ENCODE measurements around the gene METTL27. TPM values are rescaled to one million over a fixed set of nuclear protein-coding genes. Genes with fewer than 3 reads are reported as not detected.

Gene METTL27
- total RNA-seq, 4 donors from 2014 or later, result 2.1 to 20.4 (median 11.7) TPM

DNA sequence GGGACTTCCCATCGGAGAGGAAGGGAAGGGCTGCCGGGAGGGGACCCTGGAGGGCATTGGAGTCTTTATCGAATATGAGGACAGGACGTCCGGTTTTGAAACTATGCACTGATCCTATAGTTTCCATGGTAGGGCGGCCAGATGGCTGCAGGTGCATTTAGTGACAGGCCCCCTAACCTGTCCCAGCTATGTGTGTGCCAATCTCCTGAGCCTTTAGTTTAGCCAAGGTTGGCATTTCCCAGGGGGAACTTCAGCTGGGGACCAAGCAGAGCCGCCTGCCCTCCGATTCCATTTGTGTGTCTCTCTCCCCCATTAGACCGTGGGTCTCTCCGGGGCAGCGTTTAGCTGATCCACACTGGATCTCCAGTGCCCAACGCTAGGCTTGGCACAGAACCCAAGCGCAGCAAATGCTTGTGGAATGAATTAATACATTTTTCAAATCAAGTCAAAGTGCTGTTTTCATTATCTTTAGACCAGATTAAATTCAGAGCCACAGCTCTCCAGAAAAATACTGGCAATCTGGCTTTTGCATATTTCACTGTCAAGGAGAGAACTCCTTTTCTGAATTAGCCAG is 38.5 kb upstream of the METTL27 start:
- Histone ChIP-seq H3K4me1 (no peaks in the 10 kb centered on the region), H3K36me3 (no peaks in the 10 kb centered on the region), H3K4me3 (no peak overlapping the region), H3K9me3 (no peaks in the 10 kb centered on the region), H3K27me3 (no peaks in the 10 kb centered on the region), H3K27ac (peak overlapping the region in 1 of 4 donors; percentile 25)
- DNase-seq, result no peak
- TF ChIP-seq, protein P1, sequence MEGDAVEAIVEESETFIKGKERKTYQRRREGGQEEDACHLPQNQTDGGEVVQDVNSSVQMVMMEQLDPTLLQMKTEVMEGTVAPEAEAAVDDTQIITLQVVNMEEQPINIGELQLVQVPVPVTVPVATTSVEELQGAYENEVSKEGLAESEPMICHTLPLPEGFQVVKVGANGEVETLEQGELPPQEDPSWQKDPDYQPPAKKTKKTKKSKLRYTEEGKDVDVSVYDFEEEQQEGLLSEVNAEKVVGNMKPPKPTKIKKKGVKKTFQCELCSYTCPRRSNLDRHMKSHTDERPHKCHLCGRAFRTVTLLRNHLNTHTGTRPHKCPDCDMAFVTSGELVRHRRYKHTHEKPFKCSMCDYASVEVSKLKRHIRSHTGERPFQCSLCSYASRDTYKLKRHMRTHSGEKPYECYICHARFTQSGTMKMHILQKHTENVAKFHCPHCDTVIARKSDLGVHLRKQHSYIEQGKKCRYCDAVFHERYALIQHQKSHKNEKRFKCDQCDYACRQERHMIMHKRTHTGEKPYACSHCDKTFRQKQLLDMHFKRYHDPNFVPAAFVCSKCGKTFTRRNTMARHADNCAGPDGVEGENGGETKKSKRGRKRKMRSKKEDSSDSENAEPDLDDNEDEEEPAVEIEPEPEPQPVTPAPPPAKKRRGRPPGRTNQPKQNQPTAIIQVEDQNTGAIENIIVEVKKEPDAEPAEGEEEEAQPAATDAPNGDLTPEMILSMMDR (IDR thresholded peaks at IDR 0.05), result no peak
- TF ChIP-seq POLR2A (IDR thresholded peaks at IDR 0.05), result no peak

DNA sequence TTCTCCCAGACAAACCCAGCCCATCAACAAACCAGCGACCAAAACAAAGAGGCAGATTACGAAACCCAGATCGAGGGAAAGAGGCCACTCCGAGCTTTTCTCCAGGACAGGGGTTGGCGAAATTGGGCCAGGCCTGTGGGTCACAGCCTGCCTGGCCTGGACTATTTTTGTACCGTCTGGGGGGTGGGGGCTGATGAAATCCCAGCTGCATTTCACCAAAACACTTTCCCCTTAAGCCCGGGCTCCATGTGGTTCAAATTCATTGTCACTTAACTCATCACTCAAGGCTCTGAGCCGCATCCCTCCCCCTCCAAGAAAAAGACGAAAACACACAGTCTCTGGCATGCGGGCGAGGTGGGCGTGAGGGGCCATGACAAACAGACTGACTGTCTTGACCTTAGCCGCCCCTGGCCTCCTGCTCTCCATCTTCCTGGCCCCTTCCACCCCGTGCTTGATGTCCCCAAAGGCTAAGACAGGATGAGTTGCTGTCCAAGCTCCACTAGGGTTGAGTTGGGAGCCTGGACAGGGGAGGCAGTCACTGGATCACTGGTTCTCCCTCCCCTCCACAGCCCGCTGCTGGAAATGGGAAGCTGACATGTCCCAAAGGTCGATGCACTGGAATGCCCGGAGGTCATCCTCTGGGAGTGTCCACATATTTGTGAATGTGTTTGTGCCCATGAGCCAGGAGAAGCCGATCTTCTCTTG is 37.8 kb upstream of the METTL27 start:
- H3K9me3 ChIP-seq, result no peaks in the 10 kb centered on the region
- no peaks in the 10 kb centered on the region for H3K27me3 ChIP-seq
- H3K36me3 ChIP-seq, result no peaks in the 10 kb centered on the region
- TF ChIP-seq, protein P1 (IDR thresholded peaks at IDR 0.05), result no peak
- TF ChIP-seq POLR2A (IDR thresholded peaks at IDR 0.05), result no peak
- peak overlapping the region in 2 of 4 donors; percentile 23 to 25 for H3K27ac ChIP-seq
- DNase-seq, result peak in 1 of 3 donors; percentile 56
- H3K4me1 ChIP-seq, result no peaks in the 10 kb centered on the region
- no peak overlapping the region for H3K4me3 ChIP-seq

DNA sequence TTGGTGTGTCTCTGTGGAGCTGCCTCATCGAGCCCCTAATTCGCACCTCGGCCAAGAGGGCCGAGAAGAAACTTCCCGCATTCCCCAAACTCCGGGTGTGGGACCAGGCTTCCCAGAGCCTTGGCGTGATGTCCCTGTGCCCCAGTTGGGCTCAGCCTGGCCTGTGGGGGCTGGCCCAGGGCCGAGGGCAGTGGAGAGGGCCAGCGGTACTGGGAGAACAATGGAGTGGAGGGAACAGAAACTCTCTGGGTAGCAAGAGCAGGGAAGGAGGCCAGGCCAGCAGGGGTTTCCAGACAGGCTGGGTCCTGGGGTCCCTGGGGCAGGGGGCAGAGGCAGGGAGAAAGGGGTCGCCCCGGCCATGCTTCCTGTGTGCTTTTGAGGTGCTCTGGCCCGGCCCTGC is 34.7 kb upstream of the METTL27 start:
- peaks cover 0 to 4% (median 0%) of the 10 kb centered on the region in 4 donors for H3K4me1 ChIP-seq
- no peaks in the 10 kb centered on the region for H3K36me3 ChIP-seq
- no peaks in the 10 kb centered on the region for H3K9me3 ChIP-seq
- TF ChIP-seq POLR2A (IDR thresholded peaks at IDR 0.05), result no peak
- TF ChIP-seq, protein P1 (IDR thresholded peaks at IDR 0.05), result no peak
- no peak overlapping the region for H3K4me3 ChIP-seq
- H3K27ac ChIP-seq, result no peak overlapping the region
- DNase-seq, result no peak
- no peaks in the 10 kb centered on the region for H3K27me3 ChIP-seq

DNA sequence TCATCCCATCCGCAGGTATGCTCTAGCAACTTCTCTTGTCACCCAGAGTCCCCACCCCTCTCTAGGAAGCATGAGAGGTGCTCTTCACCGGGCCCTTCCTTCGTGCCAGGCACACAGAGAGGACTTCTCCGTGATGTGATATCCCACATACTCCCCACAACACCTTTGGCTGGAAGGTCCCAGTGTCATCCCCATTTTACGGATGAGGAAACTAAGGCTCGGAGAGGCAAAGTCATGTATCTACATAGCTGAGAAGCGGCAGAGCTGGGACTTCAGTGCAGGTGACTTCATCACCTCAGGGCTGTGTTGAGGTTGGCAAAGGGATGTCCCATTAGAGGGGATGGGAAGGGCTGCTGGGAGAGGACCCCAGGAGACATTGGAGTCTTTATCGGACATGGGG is 34.0 kb upstream of the METTL27 start:
- H3K27ac ChIP-seq, result no peak overlapping the region
- no peaks in the 10 kb centered on the region for H3K9me3 ChIP-seq
- no peaks in the 10 kb centered on the region for H3K36me3 ChIP-seq
- peaks cover 0 to 10% (median 0%) of the 10 kb centered on the region in 4 donors for H3K4me1 ChIP-seq
- no peaks in the 10 kb centered on the region for H3K27me3 ChIP-seq
- H3K4me3 ChIP-seq, result no peak overlapping the region
- TF ChIP-seq POLR2A (IDR thresholded peaks at IDR 0.05), result no peak
- TF ChIP-seq, protein P1 (IDR thresholded peaks at IDR 0.05), result no peak
- no peak for DNase-seq

DNA sequence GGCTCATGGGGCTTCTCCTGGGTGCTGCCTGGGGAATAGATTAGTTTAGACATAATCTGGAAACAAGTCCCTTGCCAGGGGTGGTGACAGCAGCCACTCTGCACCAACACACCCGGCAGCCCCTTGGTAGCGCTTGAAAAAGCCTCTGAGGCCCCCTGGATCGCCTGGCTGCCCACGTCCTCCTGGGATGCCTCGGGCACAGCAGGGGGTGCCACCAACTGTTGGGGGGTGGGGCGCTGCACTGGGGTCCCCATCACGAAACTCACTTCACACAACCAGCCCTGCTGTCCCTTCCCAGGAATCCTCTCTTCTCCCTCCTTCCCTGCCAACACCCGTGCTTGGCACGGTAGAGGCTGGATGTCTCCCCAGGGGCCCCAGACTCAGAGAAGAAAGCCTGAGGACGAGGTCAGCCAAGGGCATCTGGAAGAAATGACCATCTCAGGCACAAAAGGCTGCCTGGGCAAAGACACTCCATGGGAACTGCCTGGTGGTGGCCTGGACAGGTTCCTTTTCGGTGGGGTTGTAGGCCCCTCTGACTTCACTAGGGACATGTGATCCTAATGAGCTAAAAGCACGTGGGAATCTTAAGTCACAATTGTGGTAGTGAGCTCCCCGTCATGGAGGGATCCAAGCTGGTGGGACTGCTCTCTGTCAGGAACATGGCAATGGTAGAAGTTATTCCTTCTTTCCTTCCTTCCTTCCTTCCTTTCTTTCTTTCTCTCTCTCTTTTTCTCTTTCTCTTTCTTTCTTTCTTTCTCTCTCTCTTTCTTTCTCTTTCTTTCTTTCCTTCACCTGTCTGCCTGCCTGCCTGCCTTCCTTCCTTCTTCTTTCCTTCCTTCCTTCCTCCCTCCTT is 30.0 kb upstream of the METTL27 start:
- no peak for DNase-seq
- no peaks in the 10 kb centered on the region for H3K27me3 ChIP-seq
- TF ChIP-seq POLR2A (IDR thresholded peaks at IDR 0.05), result no peak
- TF ChIP-seq, protein P1 (IDR thresholded peaks at IDR 0.05), result no peak
- H3K27ac ChIP-seq, result no peak overlapping the region
- H3K4me1 ChIP-seq, result peaks cover 0 to 36% (median 1%) of the 10 kb centered on the region in 4 donors
- no peak overlapping the region for H3K4me3 ChIP-seq
- H3K36me3 ChIP-seq, result no peaks in the 10 kb centered on the region
- no peaks in the 10 kb centered on the region for H3K9me3 ChIP-seq
